HG03108 (cell line): ENCODE data around the gene HACD2.

Experiments
- ATAC-seq: cut with Tn5 transposase; IDR thresholded peaks from one replicate; pipeline ENCODE4 v1.9.1; 2021; ENCODE audit warnings: moderate library complexity; ENCODE audit not compliant: unreplicated experiment

The HACD2 gene

GRCh38 chr3:123449102-123449996 lies 135.5 kb downstream of the HACD2 start:
- no peak for ATAC-seq

DNA sequence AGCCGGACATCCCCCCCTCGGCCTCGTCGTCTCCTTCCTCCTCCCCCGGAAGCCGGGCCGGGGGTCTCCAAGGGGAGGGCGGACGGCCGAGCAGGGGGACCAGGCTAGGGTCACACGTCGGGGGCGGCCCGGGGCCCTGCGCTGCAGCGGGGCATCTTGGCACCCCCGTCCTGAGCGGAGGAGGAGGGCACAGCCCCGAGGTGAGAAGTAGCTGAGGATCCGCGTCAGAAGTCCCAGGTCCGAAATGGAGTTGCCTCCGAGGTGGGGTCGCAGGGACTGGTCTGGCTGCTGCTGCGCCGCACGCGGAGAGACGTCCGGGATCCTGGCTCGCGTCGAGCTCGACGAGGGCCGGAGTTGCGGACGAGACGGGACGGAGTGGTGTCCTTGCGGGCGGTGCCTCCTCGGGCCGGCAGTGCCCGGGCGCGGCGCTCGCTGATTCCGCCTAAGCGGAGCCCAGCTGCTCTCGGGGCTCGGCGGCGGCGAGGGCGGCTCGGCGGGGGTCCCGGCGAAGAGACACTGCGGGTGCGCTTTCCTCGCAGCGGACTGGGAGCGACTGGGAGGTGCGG lies 136.2 kb downstream of the HACD2 start, which contains the start of gene ADCY5:
Gene ADCY5 (minus strand): TSS at position 555 of the 566 bp plus-strand sequence. CDS start 545 bp downstream, at position 10.
- no peak for ATAC-seq

DNA sequence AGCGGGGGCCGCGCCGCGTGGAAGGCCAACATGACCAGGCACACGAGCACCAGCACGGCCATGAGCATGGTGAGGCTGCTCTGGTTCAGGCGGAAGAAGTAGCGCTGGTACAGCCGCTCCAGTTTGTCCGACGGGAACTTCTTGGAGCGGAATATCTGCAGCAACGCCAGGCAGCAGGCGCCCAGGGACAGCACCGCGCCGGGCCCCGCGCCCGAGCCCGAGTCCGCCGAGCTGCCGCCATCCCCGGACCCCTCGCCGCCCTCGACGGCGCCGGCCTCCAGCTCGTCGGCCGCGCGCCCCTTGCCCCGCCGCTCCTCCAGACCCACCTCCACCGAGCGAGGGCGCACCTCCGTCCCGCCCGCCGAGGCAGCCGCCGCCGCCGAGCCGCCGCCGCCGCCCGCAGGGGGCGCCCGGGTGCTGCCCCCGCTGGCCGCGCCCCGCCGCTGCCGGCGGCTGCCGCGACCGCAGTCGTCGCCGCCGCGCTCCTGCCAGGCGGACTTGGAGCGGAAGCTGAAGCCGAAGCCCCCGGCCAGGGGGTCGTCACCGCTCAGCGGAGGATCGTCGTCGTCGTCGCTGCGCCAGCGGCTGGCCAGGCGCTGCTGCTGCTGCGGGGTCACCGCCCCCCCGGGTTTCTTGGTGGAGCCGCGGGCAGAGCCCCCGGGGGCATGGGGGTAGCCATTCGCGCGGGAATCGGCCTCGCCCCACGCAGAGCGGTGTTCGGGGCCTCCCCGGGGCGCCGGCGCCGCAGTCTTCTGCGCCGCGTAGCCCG lies 136.9 kb downstream of the HACD2 start:
- ATAC-seq, result no peak

GRCh38 chr3:123447416-123447748 lies 137.5 kb downstream of the HACD2 start:
- ATAC-seq, result no peak

GRCh38 chr3:123446610-123447109 lies 138.2 kb downstream of the HACD2 start:
- ATAC-seq, result no peak

DNA sequence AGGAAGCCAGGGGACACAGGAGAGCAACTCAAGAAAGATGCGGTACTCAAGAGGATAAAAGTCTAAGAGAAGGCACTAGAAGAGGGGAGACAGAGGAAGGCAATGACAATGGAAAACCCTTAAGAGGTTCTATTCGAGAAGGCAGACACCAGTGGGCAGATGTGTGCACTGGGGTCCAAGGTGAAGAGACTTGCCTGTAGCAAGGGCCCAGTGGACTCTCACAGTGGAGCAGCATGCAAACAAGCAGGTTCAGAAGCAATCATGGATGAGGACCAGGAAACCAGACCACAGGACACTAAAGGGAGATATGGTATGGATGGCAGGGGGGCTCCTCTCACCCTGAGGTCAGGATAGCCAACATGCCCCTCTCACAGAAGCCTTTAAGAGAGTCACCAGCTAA lies 138.6 kb downstream of the HACD2 start:
- no peak for ATAC-seq

GRCh38 chr3:123445702-123446101 lies 139.2 kb downstream of the HACD2 start:
- no peak for ATAC-seq

GRCh38 chr3:123444744-123445143 lies 140.1 kb downstream of the HACD2 start:
- ATAC-seq, result no peak

DNA sequence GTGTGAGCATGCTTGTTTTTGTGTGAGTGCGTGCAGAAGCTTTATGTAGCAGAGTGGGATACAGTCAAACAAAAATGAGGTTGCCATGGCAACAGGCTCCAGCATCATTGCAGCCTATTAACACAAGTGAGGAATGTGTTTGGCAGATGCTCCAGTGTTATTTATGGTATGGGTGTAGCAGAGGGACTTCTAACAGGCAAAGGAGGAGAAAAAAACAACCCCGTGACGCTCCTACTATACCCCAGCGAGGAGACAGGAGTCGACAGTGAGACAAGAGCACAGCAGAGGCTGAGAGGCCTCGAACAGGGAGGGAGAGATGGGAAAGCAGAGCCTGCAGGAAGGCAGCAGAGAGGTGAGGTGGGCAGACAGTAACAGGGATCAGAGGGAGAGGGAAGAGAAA lies 140.8 kb downstream of the HACD2 start:
- ATAC-seq, result no peak

GRCh38 chr3:123442908-123443307 lies 141.9 kb downstream of the HACD2 start:
- no peak for ATAC-seq

- ATAC-seq, result no peak
Observed at GRCh38 chr3:123442125-123442524, 142.7 kb downstream of the HACD2 start.
